ENCODE data around the gene COL4A3.
A peak's percentile ranks its signal among the peaks of the same experiment; 100 is the strongest.
"Not testable (repeated sequence)": the region's sequence is repeated elsewhere in the genome, so short reads cannot be mapped to it uniquely, and the experiment has no call there.

COL4A3 gene

DNA sequence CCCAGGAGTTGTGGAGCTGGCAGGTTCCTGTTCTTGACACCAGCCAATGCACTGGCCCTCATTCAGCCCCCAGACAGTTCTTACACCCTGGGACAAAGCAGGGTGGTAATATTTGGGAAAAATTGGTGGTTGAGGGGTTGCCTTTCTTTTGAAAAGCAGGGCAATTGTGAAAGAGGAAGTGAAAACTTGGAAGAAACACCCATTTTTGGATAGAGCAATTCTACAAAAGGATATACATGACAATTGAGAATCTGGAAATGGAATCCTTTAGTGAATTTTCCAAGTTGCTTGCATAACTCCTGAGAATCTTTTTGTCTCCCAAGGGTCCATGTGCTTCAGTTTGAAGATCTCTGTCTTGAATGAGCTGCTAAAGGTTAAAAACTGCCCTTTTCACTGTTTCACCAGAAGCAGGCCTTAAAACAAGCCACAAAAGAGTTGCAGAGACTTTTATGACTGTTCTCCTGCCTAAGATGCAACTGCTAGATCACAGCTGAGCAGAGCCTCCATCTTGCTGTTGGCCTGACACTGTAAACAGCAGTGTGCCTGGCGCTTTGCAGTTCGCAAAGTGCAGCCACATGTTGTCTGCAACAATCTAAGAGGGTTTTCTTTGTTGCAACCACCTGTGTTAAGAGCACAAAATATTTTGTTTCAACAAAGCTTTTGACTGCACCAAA lies 12.2 kb upstream of the COL4A3 start:
- no peak for FAIRE-seq
- TF ChIP-seq SPI1 (IDR thresholded peaks at IDR 0.05; ENCODE audit: low read depth, low read length) (peak; percentile 70), POU2F2 (IDR thresholded peaks at IDR 0.05; ENCODE audit: low read depth, low read length) (no peak)
- no peak for DNase-seq (ENCODE audit: insufficient read length, low spot score)

DNA sequence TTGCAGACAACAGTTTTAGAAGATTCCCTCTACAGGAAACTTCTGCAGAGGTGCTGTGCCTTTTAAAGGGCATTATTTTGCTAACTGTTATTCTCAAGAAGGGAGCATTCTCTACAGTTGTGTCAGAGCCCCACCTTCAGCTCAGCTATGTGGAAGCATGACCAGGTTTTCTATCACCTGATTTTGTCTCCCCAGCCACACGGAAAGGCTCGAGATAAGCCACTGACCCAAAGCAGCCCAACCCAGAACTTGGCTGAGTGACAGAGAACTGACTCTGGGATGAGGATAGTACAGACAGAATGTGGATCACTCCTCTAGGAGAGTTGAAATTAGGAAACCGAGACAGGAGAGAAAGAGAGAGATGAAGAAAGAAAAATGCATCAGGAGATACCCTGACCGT lies 11.1 kb upstream of the COL4A3 start:
- TF ChIP-seq PAX5 (IDR thresholded peaks at IDR 0.05; ENCODE audit: insufficient read depth, low read length, severe bottlenecking) (no peak), TAF1 (IDR thresholded peaks at IDR 0.05; ENCODE audit: low read depth, low read length) (no peak), POU2F2 (IDR thresholded peaks at IDR 0.05; ENCODE audit: low read depth, low read length) (no peak), POLR2A (IDR thresholded peaks at IDR 0.05; ENCODE audit: low read depth, low read length) (no peak), SPI1 (IDR thresholded peaks at IDR 0.05; ENCODE audit: low read depth, low read length) (no peak), POLR2AphosphoS5 (IDR thresholded peaks at IDR 0.05; ENCODE audit: low read depth, low read length) (no peak)
- DNase-seq (ENCODE audit: insufficient read length, low spot score) (no peak), FAIRE-seq (no peak)

GRCh38 chr2:227153758-227154486 lies 10.5 kb upstream of the COL4A3 start:
- FAIRE-seq (no peak), DNase-seq (ENCODE audit: insufficient read length, low spot score) (no peak)
- TF ChIP-seq POLR2AphosphoS5 (IDR thresholded peaks at IDR 0.05; ENCODE audit: low read depth, low read length) (no peak), SPI1 (IDR thresholded peaks at IDR 0.05; ENCODE audit: low read depth, low read length) (no peak), POU2F2 (IDR thresholded peaks at IDR 0.05; ENCODE audit: low read depth, low read length) (no peak), TAF1 (IDR thresholded peaks at IDR 0.05; ENCODE audit: low read depth, low read length) (no peak), PAX5 (IDR thresholded peaks at IDR 0.05; ENCODE audit: insufficient read depth, low read length, severe bottlenecking) (no peak), POLR2A (IDR thresholded peaks at IDR 0.05; ENCODE audit: low read depth, low read length) (no peak)

- no peak for FAIRE-seq
Observed at GRCh38 chr2:227154986-227155774, 9.2 kb upstream of the COL4A3 start.

GRCh38 chr2:227160164-227160563 lies 4.3 kb upstream of the COL4A3 start:
- FAIRE-seq (no peak), DNase-seq (ENCODE audit: insufficient read length, low spot score) (no peak)
- TF ChIP-seq TAF1 (IDR thresholded peaks at IDR 0.05; ENCODE audit: low read depth, low read length) (no peak), POLR2AphosphoS5 (IDR thresholded peaks at IDR 0.05; ENCODE audit: low read depth, low read length) (no peak), PAX5 (IDR thresholded peaks at IDR 0.05; ENCODE audit: insufficient read depth, low read length, severe bottlenecking) (no peak), POU2F2 (IDR thresholded peaks at IDR 0.05; ENCODE audit: low read depth, low read length) (no peak), POLR2A (IDR thresholded peaks at IDR 0.05; ENCODE audit: low read depth, low read length) (no peak), SPI1 (IDR thresholded peaks at IDR 0.05; ENCODE audit: low read depth, low read length) (no peak)

More at GRCh38 chr2:227154986-227155774, 9.2 kb upstream of the COL4A3 start:
- DNase-seq (ENCODE audit: insufficient read length, low spot score), result no peak
- TF ChIP-seq POLR2AphosphoS5 (IDR thresholded peaks at IDR 0.05; ENCODE audit: low read depth, low read length), result no peak
- no peak for TF ChIP-seq POU2F2 (IDR thresholded peaks at IDR 0.05; ENCODE audit: low read depth, low read length)
- no peak for TF ChIP-seq POLR2A (IDR thresholded peaks at IDR 0.05; ENCODE audit: low read depth, low read length)
- no peak for TF ChIP-seq SPI1 (IDR thresholded peaks at IDR 0.05; ENCODE audit: low read depth, low read length)
- no peak for TF ChIP-seq PAX5 (IDR thresholded peaks at IDR 0.05; ENCODE audit: insufficient read depth, low read length, severe bottlenecking)
- no peak for TF ChIP-seq TAF1 (IDR thresholded peaks at IDR 0.05; ENCODE audit: low read depth, low read length)

DNA sequence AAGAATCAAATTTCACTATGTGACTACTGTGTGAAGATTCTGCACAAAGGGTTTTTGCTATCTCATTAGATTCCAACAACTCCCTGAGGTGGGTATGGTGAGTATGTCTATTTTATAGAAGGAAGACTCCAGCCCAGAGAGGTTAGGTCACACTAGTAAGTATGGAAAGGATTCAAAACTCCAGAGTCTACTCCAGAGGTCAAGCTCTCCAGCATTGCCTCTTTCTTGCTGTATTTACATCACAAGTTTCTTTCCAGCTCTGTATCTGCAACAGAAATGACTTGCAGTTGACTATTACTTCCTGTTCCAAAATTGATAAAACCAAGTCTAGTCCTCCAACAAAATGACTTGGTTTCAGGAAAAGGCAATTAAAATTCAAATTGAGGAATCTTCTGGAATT lies 2.5 kb upstream of the COL4A3 start:
- no peak for TF ChIP-seq POLR2AphosphoS5 (IDR thresholded peaks at IDR 0.05; ENCODE audit: low read depth, low read length)
- TF ChIP-seq SPI1 (IDR thresholded peaks at IDR 0.05; ENCODE audit: low read depth, low read length), result no peak
- no peak for DNase-seq (ENCODE audit: insufficient read length, low spot score)
- FAIRE-seq, result no peak

- DNase-seq (ENCODE audit: insufficient read length, low spot score) (peak; percentile 5), FAIRE-seq (peak; percentile 77)
- TF ChIP-seq SPI1 (IDR thresholded peaks at IDR 0.05; ENCODE audit: low read depth, low read length), result no peak
- no peak for TF ChIP-seq PAX5 (IDR thresholded peaks at IDR 0.05; ENCODE audit: insufficient read depth, low read length, severe bottlenecking)
Observed at GRCh38 chr2:227163485-227163997, 883 bp upstream of the COL4A3 start.

DNA sequence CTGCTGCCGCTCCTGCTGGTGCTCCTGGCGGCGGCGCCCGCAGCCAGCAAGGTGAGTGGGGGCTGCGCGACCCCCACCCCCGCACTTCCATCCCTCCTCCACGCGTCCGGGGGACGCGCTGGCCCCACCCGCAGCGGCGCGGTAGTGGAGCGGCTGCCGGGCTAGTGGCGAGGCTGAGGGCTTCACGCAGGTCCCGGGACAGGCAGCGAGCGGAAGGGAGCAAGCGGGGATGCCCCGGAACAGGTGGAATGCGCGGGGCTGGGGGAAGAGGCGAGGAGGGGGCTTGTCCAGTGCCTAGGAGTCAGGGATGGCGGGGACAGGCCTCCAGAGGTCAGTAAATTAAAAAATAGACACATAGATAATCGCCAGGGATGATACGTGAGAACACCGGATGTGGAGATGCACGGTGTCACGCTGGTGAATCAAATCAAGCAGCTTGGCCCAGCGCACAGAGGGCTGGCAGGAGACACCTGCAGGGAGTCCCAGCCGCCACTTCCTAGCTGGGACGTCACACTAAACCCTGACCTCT lies 403 bp downstream of the COL4A3 start:
- FAIRE-seq, result peak; percentile 59
- no peak for TF ChIP-seq POU2F2 (IDR thresholded peaks at IDR 0.05; ENCODE audit: low read depth, low read length)
- no peak for TF ChIP-seq POLR2AphosphoS5 (IDR thresholded peaks at IDR 0.05; ENCODE audit: low read depth, low read length)
- TF ChIP-seq POLR2A (IDR thresholded peaks at IDR 0.05; ENCODE audit: low read depth, low read length), result no peak
- TF ChIP-seq PAX5 (IDR thresholded peaks at IDR 0.05; ENCODE audit: insufficient read depth, low read length, severe bottlenecking), result no peak
- no peak for TF ChIP-seq SPI1 (IDR thresholded peaks at IDR 0.05; ENCODE audit: low read depth, low read length)
- TF ChIP-seq TAF1 (IDR thresholded peaks at IDR 0.05; ENCODE audit: low read depth, low read length), result no peak
- DNase-seq (ENCODE audit: insufficient read length, low spot score), result peak; percentile 25

DNA sequence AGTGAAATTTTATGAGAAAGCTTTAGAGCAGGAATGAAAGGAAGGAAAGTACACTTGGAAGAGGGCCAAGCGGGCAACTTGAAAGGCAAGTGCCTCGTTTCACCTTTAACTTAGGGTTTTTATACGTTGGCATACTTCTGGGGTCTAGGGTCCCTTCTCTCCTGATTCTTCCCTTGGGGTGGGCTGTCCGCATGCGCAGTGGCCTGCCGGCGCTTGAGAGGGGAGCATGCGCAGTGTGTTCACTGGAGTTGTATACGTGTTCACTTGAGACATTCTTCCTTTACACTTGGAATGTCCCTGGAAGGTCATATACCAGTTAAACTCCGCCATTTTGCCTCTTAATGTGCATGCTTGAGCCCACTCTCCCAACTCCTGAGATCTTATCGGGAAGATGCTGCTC lies 7.4 kb downstream of the COL4A3 start:
- FAIRE-seq, result not testable (repeated sequence)

More for the DNA sequence above, 7.4 kb downstream of the COL4A3 start:
- DNase-seq (ENCODE audit: insufficient read length, low spot score), result not testable (repeated sequence)

All from GM12891 (cell line).